Caco-2 (cell line): ENCODE data around the gene MGP. TPM values are rescaled to one million over a fixed set of nuclear protein-coding genes. Genes with fewer than 3 reads are reported as not detected.

Experiments
- BruUV-seq: library from RNA; stranded (reverse); fragments of 400-500 nt; replicated peaks from 2 replicates; lab custom pipeline; 2021; lab: Mats Ljungman, UMichigan
- CTCF ChIA-PET: fragments of 300-600 bp; sonication (Branson Sonifier 250); formaldehyde crosslinking; loops from one replicate; lab custom pipeline; 2022; ENCODE audit warnings: antibody characterized with exemption; lab: Charles Lee
- POLR2A ChIA-PET: fragments of 300-600 bp; sonication (Branson Sonifier 250); formaldehyde crosslinking; loops from one replicate; lab custom pipeline; 2022; ENCODE audit warnings: antibody characterized with exemption; lab: Charles Lee
- DNase-seq, 2 experiments: peaks; one replicate each; pipeline versions ENCODE4 v3.0.0 to v3.0.0-alpha.2; 2020 to 2022
- H3K27me3 ChIP-seq: replicated peaks from 2 replicates; pipeline ENCODE4 v1.6.0; 2011; ENCODE audit warnings: low read length; ENCODE audit not compliant: control insufficient read depth, insufficient read depth
- H3K36me3 ChIP-seq: 2 replicates; pipeline ENCODE4 v1.5.1; 2011; ENCODE audit warnings: low read length; ENCODE audit not compliant: control insufficient read depth, insufficient read depth
- H3K4me1 ChIP-seq: fragments of 250-450 bp; sonication (Bioruptor Pico); 2 replicates; pipeline ENCODE4 v1.5.1; 2020; ENCODE audit warnings: mild to moderate bottlenecking
- H3K4me3 ChIP-seq: 2 replicates; pipeline ENCODE4 v1.5.1; 2011; ENCODE audit warnings: low read depth, mild to moderate bottlenecking, control low read depth, low read length
- H3K9me3 ChIP-seq: fragments of 250-450 bp; sonication (Bioruptor Pico); 2 replicates; pipeline ENCODE4 v1.5.1; 2020; ENCODE audit warnings: mild to moderate bottlenecking, moderate library complexity
- H3K27ac Mint-ChIP-seq: one replicate; pipeline ENCODE4 v1.8.0; 2022; ENCODE audit warnings: mixed read lengths; ENCODE audit not compliant: unreplicated experiment
- H3K27me3 Mint-ChIP-seq: one replicate; pipeline ENCODE4 v1.8.0; 2022; ENCODE audit warnings: mixed read lengths; ENCODE audit not compliant: insufficient read depth, unreplicated experiment
- H3K36me3 Mint-ChIP-seq: one replicate; pipeline ENCODE4 v1.8.0; 2022; ENCODE audit warnings: mild to moderate bottlenecking, mixed read lengths; ENCODE audit not compliant: insufficient read depth, unreplicated experiment
- H3K4me1 Mint-ChIP-seq: one replicate; pipeline ENCODE4 v1.8.0; 2022; ENCODE audit warnings: low read depth, mixed read lengths; ENCODE audit not compliant: unreplicated experiment
- H3K4me3 Mint-ChIP-seq: one replicate; pipeline ENCODE4 v1.8.0; 2022; ENCODE audit warnings: mild to moderate bottlenecking, moderate library complexity, mixed read lengths; ENCODE audit not compliant: unreplicated experiment
- H3K9me3 Mint-ChIP-seq: one replicate; pipeline ENCODE4 v1.8.0; 2022; ENCODE audit warnings: mixed read lengths; ENCODE audit not compliant: unreplicated experiment
- intact Hi-C: fragments of 100-400 bp; cut with micrococcal nuclease; formaldehyde crosslinking; loops from one replicate; pipeline ENCODE4 v1.10.0; 2022; ENCODE audit not compliant: unreplicated experiment
- total RNA-seq: library from RNA; stranded (reverse); gene quantifications from 2 replicates; pipeline ENCODE4 v1.2.3, GENCODE V29; 2022
- TF ChIP-seq, protein P1 (sequence below), 2 experiments: fragments of 200-600 bp in 1 of 2; IDR thresholded peaks; 1 replicate in 1 of 2; 2 replicates in 1 of 2; pipeline versions ENCODE4 v1.5.1 to v1.8.0; 2011 to 2022; ENCODE audit warnings: antibody characterized with exemption in 1 of 2, control low read depth in 1 of 2, inconsistent platforms in 1 of 2, low read depth in 1 of 2, low read length in 1 of 2, mild to moderate bottlenecking in 1 of 2, moderate library complexity in 1 of 2; ENCODE audit not compliant: insufficient read depth in 1 of 2, severe bottlenecking in 1 of 2, unreplicated experiment in 1 of 2

MGP gene
- total RNA-seq, 1 experiment from 2014 or later, result not detected

DNA sequence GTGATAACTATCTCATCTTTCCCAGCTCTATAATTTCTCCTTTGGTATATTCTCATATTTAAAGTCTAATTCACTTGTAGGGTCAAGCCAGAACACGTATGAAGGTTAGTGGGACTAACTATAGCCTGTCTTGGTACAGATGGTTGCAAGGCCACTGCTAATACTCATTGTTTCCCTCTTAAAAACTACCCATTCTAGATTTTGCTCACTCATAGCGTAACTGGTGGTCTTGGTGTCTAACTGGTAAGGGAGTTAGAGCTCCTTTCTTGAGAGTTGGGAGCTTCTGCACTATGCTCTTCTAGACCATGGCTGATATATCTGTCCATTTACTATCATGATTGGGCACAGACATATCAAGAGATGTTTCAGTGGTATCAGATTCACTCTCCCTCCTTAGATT is 8.8 kb downstream of the MGP start:
- Mint-ChIP-seq H3K9me3 (no peaks in the 10 kb centered on the region), H3K27ac (no peak overlapping the region), H3K27me3 (peaks cover 3% of the 10 kb centered on the region), H3K36me3 (no peaks in the 10 kb centered on the region), H3K4me3 (no peak overlapping the region), H3K4me1 (peaks cover 8% of the 10 kb centered on the region)
- TF ChIP-seq, protein P1, sequence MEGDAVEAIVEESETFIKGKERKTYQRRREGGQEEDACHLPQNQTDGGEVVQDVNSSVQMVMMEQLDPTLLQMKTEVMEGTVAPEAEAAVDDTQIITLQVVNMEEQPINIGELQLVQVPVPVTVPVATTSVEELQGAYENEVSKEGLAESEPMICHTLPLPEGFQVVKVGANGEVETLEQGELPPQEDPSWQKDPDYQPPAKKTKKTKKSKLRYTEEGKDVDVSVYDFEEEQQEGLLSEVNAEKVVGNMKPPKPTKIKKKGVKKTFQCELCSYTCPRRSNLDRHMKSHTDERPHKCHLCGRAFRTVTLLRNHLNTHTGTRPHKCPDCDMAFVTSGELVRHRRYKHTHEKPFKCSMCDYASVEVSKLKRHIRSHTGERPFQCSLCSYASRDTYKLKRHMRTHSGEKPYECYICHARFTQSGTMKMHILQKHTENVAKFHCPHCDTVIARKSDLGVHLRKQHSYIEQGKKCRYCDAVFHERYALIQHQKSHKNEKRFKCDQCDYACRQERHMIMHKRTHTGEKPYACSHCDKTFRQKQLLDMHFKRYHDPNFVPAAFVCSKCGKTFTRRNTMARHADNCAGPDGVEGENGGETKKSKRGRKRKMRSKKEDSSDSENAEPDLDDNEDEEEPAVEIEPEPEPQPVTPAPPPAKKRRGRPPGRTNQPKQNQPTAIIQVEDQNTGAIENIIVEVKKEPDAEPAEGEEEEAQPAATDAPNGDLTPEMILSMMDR (IDR thresholded peaks at IDR 0.05; ENCODE audit: insufficient read depth in 1 of 2, low read depth in 1 of 2, low read length in 1 of 2, severe bottlenecking in 1 of 2, unreplicated experiment in 1 of 2), result no peak
- no peaks in the 10 kb centered on the region for H3K9me3 ChIP-seq
- intact Hi-C loops, result no loop called here
- POLR2A ChIA-PET, result no interaction called here
- CTCF ChIA-PET, result no interaction called here
- no peak for DNase-seq
- no peaks in the 10 kb centered on the region for H3K36me3 ChIP-seq
- no peaks in the 10 kb centered on the region for H3K27me3 ChIP-seq
- H3K4me1 ChIP-seq, result no peaks in the 10 kb centered on the region
- no TSS peak for BruUV-seq
- no peak overlapping the region for H3K4me3 ChIP-seq

DNA sequence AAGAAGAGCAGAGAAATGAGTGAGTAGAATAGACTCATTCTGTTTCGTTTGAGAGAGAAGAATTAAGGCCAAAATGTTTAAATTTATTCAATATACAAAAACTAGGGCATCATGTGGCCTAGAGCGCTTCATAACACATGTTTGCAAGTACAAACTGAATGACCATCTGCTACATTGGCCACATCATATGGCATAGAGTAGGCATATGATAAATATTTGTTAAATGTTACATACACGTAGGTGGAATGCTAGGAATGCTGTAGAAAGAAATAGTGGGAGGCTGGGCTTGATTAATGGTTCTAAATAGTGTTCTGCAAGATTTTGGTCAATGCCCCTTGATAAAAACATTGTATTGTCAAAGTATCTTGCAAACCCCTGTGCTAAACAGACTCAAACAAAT is 10.8 kb downstream of the MGP start:
- H3K4me3 ChIP-seq, result no peak overlapping the region
- no peak for DNase-seq
- Mint-ChIP-seq H3K4me3 (no peak overlapping the region), H3K9me3 (no peaks in the 10 kb centered on the region), H3K27ac (no peak overlapping the region), H3K27me3 (peaks cover 3% of the 10 kb centered on the region), H3K4me1 (peaks cover 8% of the 10 kb centered on the region), H3K36me3 (no peaks in the 10 kb centered on the region)
- intact Hi-C loops, result no loop called here
- no peaks in the 10 kb centered on the region for H3K27me3 ChIP-seq
- ChIA-PET CTCF (no interaction called here), POLR2A (no interaction called here)
- H3K36me3 ChIP-seq, result no peaks in the 10 kb centered on the region
- H3K4me1 ChIP-seq, result no peaks in the 10 kb centered on the region
- TF ChIP-seq, protein P1 (IDR thresholded peaks at IDR 0.05; ENCODE audit: insufficient read depth in 1 of 2, low read depth in 1 of 2, low read length in 1 of 2, severe bottlenecking in 1 of 2, unreplicated experiment in 1 of 2), result no peak
- no peaks in the 10 kb centered on the region for H3K9me3 ChIP-seq
- no TSS peak for BruUV-seq

DNA sequence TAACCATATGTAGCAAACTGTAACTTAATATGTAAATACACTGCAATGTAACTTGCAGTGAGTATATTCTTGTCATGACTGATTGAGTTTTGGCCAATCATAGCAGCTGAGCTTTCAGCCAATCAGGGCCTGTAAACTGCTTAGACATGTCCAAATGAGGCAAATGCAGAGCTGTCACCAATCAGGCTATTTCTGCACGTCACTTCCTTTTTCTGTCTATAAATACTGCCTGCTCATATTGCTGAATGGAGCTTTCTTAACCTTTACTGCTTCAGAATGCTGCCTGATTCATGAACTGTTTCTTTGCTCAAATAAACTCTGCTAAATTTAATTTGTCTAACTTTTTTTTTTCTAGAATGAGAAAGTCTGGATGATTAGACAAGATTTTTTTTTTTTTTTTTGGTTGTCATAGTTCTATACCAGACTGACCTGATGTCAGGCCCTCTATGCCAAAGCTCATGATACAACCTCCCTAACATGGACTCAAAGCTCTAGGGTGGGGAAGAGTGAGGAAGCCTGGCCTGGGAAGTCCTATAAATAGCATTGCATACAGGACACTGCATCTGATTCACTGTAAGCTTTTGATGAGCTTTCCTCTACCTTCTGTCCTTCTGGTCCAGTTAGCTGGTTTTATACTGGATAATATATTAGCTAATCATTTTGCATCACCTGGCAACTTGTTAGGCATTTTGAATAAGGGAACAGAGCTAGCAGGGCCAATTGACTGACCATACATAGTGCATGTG is 12.0 kb downstream of the MGP start:
- Histone ChIP-seq H3K4me1 (no peaks in the 10 kb centered on the region), H3K9me3 (no peaks in the 10 kb centered on the region), H3K4me3 (no peak overlapping the region), H3K36me3 (no peaks in the 10 kb centered on the region), H3K27me3 (no peaks in the 10 kb centered on the region)
- H3K4me1 Mint-ChIP-seq, result peaks cover 8% of the 10 kb centered on the region
- DNase-seq, result no peak
- BruUV-seq, result no TSS peak
- CTCF ChIA-PET, result no interaction called here
- no peak overlapping the region for H3K4me3 Mint-ChIP-seq
- POLR2A ChIA-PET, result no interaction called here
- intact Hi-C loops, result no loop called here
- H3K27me3 Mint-ChIP-seq, result no peaks in the 10 kb centered on the region
- TF ChIP-seq, protein P1 (IDR thresholded peaks at IDR 0.05; ENCODE audit: insufficient read depth in 1 of 2, low read depth in 1 of 2, low read length in 1 of 2, severe bottlenecking in 1 of 2, unreplicated experiment in 1 of 2), result no peak
- no peaks in the 10 kb centered on the region for H3K9me3 Mint-ChIP-seq
- H3K36me3 Mint-ChIP-seq, result no peaks in the 10 kb centered on the region
- H3K27ac Mint-ChIP-seq, result no peak overlapping the region
